Measurements from ENCODE around the gene ATP10B. TPM values are rescaled to one million over a fixed set of nuclear protein-coding genes. Genes with fewer than 3 reads are reported as not detected.

Gene ATP10B
- total RNA-seq, 1 donor from 2014 or later, result 9.1 TPM

DNA sequence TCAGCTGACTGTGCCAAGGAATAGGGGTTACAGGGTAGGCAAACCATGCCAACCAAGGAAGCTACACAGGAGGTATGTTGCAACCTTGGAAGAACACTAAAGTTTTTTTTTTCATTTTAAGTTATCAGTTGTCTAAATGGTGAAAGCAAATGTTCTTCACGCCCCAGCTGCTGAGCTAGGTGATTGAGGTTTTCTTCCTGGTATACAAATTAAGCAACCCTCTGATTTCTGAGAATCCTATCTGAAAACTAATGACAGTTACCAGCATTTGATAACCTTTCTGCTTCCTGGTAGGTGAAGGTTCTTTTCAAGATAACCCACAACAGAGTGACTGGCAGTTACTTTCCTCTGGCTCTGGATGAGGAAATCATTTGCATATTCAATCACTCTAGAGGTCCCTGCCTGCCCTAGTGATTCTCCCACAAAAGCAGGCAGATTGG, 194.9 kb downstream of the ATP10B start:
- Histone ChIP-seq H3K4me1 (no peaks in the 10 kb centered on the region), H3K27ac (no peak overlapping the region), H3K27me3 (no peaks in the 10 kb centered on the region), H3K4me3 (no peak overlapping the region), H3K9me3 (no peaks in the 10 kb centered on the region), H3K36me3 (no peaks in the 10 kb centered on the region)
- intact Hi-C loops (cut with DNase I), result no loop called here
- DNase-seq (ENCODE audit: extremely low spot score in 2 of 2), result no peak
- TF ChIP-seq POLR2A (IDR thresholded peaks at IDR 0.05), result no peak
- TF ChIP-seq, protein P1, sequence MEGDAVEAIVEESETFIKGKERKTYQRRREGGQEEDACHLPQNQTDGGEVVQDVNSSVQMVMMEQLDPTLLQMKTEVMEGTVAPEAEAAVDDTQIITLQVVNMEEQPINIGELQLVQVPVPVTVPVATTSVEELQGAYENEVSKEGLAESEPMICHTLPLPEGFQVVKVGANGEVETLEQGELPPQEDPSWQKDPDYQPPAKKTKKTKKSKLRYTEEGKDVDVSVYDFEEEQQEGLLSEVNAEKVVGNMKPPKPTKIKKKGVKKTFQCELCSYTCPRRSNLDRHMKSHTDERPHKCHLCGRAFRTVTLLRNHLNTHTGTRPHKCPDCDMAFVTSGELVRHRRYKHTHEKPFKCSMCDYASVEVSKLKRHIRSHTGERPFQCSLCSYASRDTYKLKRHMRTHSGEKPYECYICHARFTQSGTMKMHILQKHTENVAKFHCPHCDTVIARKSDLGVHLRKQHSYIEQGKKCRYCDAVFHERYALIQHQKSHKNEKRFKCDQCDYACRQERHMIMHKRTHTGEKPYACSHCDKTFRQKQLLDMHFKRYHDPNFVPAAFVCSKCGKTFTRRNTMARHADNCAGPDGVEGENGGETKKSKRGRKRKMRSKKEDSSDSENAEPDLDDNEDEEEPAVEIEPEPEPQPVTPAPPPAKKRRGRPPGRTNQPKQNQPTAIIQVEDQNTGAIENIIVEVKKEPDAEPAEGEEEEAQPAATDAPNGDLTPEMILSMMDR (IDR thresholded peaks at IDR 0.05), result no peak
- no peak for TF ChIP-seq POLR2AphosphoS5 (IDR thresholded peaks at IDR 0.05; ENCODE audit: insufficient read depth in 1 of 2, low read depth in 1 of 2)

DNA sequence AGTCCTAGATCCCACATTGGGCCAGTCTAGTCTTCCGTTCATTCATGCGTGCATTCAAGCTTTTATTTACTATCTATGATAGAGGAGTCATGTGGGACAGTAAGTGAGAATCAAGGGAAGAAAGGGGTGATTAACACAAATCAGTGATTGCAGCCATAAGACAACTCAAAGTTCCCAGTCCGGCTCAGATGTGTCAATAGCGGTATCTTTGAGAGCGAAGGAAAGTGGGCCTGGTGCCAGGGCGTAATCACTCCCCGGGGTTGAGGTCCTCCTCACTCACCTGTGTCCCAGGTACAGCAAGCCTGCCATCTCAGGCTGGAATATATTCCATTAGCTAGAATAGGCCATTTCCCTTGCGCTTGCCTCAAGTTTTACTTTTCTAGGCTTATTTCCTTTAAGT, 196.3 kb downstream of the ATP10B start:
- Histone ChIP-seq H3K4me3 (no peak overlapping the region), H3K27me3 (no peaks in the 10 kb centered on the region), H3K36me3 (no peaks in the 10 kb centered on the region), H3K27ac (no peak overlapping the region), H3K4me1 (no peaks in the 10 kb centered on the region), H3K9me3 (no peaks in the 10 kb centered on the region)
- no peak for DNase-seq (ENCODE audit: extremely low spot score in 2 of 2)
- intact Hi-C loops (cut with DNase I), result no loop called here
- TF ChIP-seq, protein P1 (IDR thresholded peaks at IDR 0.05), result no peak
- no peak for TF ChIP-seq POLR2A (IDR thresholded peaks at IDR 0.05)
- no peak for TF ChIP-seq POLR2AphosphoS5 (IDR thresholded peaks at IDR 0.05; ENCODE audit: insufficient read depth in 1 of 2, low read depth in 1 of 2)

DNA sequence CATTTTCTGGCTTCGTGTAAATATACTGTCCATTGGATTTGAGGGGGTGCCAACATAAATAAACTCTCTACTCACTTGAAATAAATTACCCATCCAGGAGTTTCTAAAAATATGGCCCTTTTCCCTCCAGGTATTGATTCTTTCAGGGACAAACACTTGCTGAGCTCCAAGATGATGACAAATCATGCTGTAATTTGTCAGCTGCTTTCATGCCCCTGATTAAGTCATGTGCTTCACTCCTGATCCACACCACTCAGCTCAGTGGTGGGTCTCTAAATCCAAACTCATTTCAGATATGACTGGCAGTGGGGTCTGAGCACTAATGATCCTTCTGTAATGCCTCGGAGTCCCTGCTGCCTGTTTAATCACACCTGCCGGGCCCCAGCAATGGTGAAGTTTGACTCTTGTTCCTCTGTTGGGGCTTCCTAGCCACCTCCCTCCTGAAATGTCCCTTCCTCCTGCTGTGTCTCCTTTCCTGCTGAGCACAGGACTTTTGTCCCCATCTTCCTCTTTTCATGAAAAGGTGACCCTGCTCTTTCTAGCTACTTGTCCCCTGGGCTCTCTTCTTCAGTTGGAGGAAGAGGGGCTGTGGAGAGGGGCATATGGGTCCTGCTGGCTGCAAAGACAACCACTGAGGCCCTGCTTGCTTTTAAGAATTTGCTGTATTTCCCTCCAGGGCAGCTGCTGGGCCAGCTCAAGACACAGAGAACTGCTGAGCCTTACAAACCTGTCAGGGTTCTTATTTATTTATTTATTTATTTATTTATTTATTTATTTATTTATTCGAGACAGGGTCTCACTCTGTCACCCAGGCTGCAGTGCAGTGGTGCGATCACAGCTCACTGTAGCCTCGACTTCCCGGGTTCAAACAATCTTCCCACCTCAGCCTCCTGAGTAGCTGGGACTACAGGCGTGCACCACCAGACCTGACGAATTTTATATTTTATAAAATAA, 200.0 kb downstream of the ATP10B start:
- Histone ChIP-seq H3K9me3 (no peaks in the 10 kb centered on the region), H3K27ac (no peak overlapping the region), H3K27me3 (no peaks in the 10 kb centered on the region), H3K36me3 (no peaks in the 10 kb centered on the region), H3K4me1 (no peaks in the 10 kb centered on the region), H3K4me3 (no peak overlapping the region)
- TF ChIP-seq, protein P1 (IDR thresholded peaks at IDR 0.05), result no peak
- no peak for TF ChIP-seq POLR2AphosphoS5 (IDR thresholded peaks at IDR 0.05; ENCODE audit: insufficient read depth in 1 of 2, low read depth in 1 of 2)
- TF ChIP-seq POLR2A (IDR thresholded peaks at IDR 0.05), result no peak
- intact Hi-C loops (cut with DNase I), result no loop called here
- DNase-seq (ENCODE audit: extremely low spot score in 2 of 2), result no peak

DNA sequence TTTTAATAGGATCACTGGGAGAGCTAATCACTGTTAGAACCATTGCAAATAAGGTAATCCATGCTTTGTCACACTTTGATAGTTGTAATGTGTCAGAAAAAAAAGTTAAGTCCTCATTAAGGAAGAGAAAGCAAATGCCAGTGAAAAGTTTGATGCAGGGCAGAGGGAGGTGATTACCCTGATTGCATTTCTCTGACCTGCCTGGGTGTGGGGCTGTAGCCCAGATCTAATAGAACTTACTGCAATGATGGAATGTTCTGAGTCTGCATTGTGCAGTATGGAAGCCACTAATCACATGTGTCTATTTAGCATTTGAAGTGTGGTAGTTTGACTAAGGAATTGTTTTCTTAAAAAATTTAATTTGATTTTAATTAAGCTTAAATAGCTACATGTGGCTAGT, 202.7 kb downstream of the ATP10B start:
- H3K4me3 ChIP-seq, result no peak overlapping the region
- H3K27me3 ChIP-seq, result no peaks in the 10 kb centered on the region
- H3K27ac ChIP-seq, result no peak overlapping the region
- intact Hi-C loops (cut with DNase I), result no loop called here
- no peak for DNase-seq (ENCODE audit: extremely low spot score in 2 of 2)
- H3K9me3 ChIP-seq, result no peaks in the 10 kb centered on the region
- no peaks in the 10 kb centered on the region for H3K4me1 ChIP-seq
- TF ChIP-seq POLR2AphosphoS5 (IDR thresholded peaks at IDR 0.05; ENCODE audit: insufficient read depth in 1 of 2, low read depth in 1 of 2) (no peak), POLR2A (IDR thresholded peaks at IDR 0.05) (no peak)
- TF ChIP-seq, protein P1 (IDR thresholded peaks at IDR 0.05), result no peak
- H3K36me3 ChIP-seq, result no peaks in the 10 kb centered on the region

DNA sequence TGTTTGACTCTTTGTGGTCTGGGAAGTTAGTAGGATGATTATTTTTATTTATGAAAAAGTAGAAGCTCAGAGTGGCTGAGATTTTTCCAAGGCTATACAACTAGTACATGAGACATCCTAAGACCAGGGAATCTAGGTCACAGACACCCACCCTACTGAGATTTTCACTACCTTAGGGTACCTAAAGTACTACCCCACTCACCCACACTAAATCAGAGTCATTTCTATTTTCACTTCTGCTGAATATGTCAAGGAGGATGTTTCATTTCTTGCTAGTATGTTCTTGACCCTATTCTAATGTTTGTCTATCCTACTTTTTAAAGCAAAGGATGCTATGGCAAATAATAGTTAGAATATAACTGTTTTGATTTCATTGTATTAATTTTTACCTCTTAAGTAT, 206.0 kb downstream of the ATP10B start:
- Histone ChIP-seq H3K27ac (no peak overlapping the region), H3K4me3 (no peak overlapping the region), H3K4me1 (no peaks in the 10 kb centered on the region), H3K27me3 (no peaks in the 10 kb centered on the region), H3K9me3 (no peaks in the 10 kb centered on the region), H3K36me3 (no peaks in the 10 kb centered on the region)
- no peak for DNase-seq (ENCODE audit: extremely low spot score in 2 of 2)
- intact Hi-C loops (cut with DNase I), result no loop called here
- TF ChIP-seq POLR2AphosphoS5 (IDR thresholded peaks at IDR 0.05; ENCODE audit: insufficient read depth in 1 of 2, low read depth in 1 of 2), result no peak
- TF ChIP-seq, protein P1 (IDR thresholded peaks at IDR 0.05), result no peak
- no peak for TF ChIP-seq POLR2A (IDR thresholded peaks at IDR 0.05)

All from vagina (tissue), 2 donors.